NOMO-1 treated with DMSO at 0.1 percent for 48 hours (cell line): Measurements from ENCODE around the gene SLX9.
"Not testable (repeated sequence)": the region's sequence is repeated elsewhere in the genome, so short reads cannot be mapped to it uniquely, and the experiment has no call there.

Experiments used
- DNase-seq: peaks from one replicate; lab custom pipeline; 2025; ENCODE audit not compliant: unreplicated experiment; lab: John Stamatoyannopoulos, UW

Gene SLX9

DNA sequence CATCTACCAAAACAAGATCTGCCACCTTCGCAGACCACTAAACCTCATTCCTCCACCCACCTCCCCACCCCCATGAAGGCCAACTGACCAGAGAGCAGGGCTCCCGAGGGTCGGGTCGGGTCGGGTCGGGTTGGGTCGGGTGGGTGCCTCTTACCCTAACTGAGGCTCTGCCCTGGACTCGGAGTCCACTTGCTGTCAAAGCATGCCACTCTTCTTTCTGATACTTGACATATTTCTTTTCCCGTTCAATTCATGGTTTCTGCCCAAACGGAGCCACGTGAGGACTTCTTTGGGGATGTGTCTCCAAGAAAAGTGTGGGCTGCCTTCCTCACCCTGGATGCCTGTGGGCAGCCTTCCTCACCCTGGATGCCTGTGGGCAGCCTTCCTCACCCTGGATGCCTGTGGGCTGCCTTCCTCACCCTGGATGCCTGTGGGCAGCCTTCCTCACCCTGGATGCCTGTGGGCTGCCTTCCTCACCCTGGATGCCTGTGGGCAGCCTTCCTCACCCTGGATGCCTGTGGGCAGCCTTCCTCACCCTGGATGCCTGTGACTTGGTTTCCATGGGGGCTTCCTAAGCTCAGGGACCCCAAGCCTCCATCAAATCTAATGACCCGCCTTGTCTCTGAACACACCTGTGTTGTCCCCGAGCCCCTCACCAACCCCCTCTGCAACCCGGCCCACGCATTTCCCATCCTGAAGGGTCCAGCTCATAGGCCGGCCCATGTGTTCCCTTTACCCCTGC lies 11.2 kb upstream of the SLX9 start:
- not testable (repeated sequence) for DNase-seq

DNA sequence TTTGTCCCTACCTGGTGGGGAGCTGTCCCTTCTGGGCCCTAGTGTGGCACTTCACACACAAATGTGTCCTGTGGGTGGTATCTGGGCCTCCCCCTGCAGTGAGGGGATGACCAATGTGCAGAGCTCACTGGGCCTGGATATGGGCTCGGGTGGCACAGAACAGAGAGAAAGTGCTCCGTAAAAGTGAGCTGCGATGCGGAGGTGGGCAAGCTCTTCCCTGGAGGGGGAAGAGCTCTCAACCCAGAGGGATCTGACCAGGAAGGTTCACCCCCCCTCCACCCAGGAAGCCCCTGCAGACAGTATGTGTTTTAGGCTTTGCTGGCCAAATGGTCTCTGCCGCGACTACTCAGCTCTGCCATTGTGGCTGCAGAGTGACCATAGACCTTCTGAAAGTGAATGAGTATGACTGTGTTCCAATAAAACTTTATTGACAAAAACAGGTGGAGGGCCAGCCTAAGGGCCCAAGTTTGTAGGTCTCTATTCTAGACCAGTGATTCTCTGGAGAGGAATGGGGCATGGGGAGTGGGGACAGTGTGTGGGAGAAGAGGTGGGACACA lies 10.5 kb upstream of the SLX9 start:
- DNase-seq = no peak

DNA sequence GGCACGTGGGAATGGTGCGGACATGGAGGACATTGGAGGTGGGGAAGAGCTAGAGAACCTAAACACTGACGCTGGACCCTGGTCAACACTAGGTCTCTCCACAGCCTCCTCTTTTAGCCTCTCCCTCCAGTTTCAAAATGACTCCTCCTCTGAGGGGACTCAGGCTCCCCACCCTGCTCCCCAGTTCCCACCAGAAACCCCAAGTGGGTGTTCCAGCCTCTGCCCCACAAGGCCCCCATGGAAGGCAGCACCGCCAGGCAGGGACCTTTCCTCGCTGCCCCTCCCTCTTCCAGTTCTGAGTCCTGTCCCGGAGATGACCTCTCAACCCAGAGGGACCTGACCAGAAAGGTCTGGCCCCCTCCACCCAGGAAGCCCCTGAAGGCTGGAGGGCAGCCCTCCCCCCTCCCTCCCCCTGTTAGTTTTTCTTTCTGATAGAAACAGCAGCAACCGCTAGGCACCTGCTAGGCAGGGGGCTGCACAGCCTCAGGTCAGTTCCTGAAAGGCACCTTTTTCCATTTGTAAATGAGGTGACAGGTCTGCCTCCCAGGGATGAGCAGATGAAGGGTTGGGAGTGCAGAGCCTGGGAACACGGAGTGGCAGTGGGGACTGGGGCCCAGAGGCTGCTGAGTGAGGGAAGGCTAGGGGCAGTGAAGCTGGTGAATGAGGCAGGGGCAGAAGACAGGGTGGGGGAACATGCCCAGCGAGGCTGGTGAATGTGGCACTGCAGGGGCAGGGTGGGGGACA lies 9.9 kb upstream of the SLX9 start:
- DNase-seq = no peak

DNA sequence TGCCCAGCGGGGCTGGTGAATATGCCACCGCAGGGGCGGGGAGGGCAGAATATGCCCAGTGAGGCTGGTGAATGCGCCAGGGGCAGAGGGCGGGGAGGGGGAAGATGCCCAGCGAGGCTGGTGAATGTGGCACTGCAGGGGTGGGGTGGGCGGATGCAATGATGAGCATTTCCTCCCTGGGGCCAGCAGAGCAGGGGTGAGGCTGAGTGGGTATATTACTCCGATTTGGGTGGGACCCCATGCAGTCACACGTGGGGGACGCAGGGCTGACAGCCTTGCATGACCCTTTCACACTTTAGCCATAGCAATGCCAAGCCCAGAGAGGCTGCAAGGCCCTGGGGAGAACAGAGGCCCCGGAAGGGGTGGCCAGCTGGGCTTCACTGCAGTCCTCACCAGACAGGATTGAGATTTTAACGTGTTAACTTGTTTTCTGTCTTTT lies 9.3 kb upstream of the SLX9 start:
- DNase-seq = no peak

DNA sequence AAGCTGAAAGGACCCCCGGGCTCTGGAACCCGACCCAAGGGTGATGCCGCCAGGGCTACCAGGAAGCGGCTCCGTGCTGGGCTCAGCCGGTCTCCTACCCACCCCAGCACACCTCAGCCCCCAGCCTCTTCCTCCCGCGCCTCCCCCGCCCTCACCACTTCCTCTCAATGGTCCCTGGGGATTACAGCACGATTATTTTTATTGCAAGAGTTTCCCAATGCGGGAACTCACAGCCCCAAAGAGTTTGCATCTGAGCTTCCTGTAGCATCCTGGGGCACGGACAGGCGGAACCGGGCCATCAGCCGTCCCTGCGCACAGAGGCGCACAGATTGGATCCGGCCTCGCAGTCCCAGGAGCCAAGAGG lies 8.7 kb upstream of the SLX9 start:
- DNase-seq = peak; percentile 33

DNA sequence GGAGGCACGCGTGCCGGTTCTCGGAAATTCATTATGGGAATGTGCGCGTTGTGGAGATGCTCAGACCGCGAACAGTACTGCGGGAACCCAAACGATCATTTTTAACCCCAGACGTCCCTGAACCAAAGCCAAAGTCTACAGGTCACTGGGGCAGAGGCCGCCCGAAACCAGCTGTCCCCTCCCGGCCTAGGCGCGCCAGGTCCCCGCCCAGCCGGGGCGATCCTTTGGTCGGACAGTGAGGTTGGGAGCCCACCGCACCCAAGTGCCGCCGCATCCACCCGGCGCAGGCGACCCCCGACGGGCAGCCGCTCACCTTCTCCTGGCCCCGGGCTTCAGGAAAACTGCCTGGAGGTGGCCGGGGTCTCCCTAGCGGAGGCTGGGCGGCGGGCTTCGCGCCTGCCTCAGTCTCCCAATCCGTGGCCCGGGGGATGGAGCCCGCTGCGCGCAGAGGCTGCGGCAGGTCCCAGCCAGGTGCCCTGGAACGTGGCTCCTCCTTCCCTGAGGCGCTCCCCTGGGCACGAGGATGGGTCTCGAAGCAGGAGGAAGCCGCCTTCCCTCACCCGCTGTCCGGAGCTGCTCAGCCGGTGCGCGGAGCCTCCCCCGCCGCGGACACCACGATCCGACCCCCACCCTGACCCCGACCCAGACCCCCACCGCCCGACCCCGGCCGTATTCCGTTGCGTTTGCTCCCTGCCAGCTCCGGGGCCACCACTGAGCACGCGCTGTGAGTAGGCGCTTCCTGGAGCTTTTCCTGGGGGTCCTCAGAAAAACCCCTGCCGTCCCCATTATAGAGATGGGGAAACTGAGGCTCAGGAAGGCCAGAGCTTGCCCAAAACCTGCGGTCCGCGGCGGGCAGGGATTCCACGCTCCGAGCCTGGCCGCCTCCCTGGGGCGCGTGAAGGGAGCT lies 8.1 kb upstream of the SLX9 start:
- DNase-seq = no peak

DNA sequence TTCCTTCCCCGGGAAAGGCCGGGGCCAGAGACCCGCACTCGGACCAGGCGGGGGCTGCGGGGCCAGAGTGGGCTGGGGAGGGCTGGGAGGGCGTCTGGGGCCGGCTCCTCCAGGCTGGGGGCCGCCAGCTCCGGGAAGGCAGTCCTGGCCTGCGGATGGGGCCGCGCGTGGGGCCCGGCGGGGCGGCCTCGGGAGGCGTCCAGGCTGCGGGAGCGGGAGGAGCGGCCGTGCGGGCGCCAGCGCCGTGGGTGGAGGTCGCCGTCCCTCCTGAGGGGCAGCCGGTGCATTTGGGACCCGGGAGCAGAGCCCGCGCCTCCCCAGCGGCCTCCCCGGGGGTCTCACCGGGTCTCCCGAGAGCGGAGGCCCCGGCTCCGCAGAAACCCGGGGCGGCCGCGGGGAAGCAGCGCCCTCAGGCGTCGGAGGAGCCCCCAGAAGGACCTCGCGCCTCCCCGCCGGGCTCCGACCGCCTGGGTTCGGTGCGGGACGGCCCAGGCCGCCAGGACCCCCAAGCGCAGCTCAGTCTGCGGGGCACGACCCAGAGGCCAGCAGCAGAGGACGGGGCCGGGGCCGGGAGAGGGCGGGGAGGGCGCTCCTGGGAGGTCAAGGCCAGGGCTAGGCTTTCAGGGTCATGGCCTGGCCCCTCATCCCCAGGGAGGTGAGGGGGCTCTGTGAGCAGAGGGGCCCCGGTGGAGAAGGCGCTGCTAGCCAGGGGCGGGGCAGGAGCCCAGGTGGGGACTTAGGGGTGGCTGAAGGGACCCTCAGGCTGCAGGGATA lies 7.2 kb upstream of the SLX9 start:
- peak; percentile 25 for DNase-seq

DNA sequence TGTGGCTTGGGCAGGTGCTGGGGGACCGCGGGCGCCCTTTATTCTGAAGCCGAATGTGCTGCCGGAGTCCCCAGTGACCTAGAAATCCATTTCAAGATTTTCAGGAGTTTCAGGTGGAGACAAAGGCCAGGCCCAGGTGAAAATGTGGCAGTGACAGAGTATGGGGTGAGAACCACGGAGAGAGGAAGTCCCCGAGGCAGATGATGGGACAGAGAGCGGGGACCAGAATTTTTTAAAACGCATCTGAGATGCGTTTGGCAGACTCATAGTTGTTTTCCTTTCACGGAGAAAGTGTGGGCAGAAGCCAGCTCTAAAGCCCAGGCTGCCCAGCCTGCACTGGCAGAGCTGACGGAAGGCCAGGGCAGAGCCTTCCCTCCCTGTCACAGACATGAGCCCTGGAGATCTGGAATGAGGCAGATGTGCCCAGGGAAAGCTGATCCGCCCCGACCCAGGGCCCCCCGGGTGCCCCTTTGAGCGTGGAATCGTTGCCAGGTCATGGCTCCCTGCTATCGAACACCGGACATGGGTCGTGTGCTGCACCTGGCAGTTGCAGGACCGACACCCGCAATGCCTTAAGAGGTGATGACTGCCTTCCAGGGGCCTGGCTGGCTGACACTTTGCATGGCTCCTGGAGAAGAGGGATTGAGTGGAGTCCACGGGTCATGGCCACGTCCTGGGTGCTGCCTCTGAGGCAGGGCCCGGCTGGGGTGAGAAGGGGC lies 6.5 kb upstream of the SLX9 start:
- DNase-seq = no peak

DNA sequence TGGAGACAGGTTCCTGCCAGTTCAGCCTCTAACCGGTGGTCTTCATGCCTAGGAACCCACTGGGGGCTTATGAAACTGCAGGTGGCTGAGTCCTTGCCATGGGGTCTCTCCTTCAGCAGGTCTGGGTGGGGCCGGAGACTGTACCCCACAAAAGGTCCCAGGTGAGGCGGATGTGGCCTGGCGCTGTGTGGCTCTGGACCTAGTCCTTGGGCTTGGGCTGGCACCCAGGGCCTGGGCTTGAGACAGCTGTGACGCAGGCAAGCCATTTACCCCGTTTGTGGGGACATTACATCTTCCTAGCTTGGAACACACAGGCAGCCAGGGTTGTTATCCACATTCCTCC lies 5.9 kb upstream of the SLX9 start:
- DNase-seq = no peak

DNA sequence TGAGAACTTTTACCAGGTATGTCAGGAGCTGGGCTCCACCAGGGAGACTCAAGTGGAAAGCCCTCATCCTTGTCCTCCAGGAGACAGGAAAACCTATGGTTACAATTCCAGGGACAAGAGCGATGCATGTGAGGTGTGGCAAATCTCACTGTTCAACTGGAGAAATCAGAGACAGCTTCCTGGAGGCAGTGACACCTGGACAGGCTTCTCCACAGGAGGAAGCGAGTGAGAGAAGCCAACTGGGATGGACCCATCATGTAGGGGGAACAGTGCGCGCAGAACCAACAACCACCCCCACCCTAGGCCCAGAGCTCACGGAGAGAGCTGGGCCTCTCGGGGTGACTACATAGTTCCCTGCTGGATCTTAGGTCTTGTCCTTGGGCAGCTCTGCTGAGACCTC lies 5.6 kb upstream of the SLX9 start:
- no peak for DNase-seq

DNA sequence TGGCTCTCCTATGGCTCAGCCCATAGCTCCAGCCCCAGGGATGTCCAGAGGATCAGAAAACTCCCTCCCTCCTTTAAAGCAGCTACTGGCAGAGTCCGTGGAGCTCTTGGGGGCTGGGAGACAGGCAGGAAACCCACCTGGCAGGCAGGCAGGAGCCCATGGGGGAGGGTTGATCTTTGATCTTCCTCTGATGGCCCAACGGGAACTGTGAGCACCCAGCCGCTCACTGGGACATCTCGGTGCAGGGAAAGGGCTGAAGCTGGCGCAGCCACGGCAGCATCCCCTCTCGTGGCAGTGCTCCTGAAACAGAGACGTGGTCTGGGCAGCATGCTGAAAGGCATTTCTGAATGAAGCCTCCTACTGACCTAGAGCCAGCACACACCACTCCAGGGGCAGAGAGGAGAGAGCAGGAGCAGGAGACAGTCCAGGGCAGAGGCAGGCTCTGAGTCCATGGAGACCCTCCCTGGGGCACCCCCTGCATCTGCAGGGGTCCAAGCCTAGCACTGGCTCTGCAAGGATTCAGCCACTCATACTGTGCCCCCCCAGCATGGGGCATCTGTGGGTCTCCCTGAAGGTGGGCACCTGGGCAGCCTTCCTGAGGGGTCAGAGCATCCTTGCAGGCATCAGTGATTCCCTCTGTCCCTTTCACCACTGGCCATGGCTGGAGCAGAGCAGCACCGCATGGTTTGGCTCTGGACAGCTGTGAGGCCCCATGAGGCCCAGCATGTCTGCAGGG lies 4.9 kb upstream of the SLX9 start:
- no peak for DNase-seq

DNA sequence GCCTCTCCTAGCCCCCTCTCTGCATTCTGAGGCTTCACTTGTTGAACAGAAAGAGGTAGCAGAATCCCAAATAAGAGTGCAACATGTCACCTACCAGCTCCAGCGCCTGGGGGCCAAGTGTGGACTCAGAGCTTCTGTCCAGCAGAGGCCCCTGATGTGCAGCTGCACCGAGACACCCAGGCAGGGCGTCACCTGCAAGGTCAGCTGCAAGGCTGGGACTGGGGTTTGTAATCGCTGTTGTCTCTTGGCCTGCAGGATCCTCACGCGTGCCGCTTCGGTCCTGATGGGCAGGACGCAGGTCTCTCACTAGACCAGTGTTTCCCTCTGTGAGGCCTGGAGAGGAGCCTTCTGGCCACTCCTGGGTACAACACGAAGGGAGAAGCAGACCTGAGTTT lies 4.3 kb upstream of the SLX9 start:
- no peak for DNase-seq

DNA sequence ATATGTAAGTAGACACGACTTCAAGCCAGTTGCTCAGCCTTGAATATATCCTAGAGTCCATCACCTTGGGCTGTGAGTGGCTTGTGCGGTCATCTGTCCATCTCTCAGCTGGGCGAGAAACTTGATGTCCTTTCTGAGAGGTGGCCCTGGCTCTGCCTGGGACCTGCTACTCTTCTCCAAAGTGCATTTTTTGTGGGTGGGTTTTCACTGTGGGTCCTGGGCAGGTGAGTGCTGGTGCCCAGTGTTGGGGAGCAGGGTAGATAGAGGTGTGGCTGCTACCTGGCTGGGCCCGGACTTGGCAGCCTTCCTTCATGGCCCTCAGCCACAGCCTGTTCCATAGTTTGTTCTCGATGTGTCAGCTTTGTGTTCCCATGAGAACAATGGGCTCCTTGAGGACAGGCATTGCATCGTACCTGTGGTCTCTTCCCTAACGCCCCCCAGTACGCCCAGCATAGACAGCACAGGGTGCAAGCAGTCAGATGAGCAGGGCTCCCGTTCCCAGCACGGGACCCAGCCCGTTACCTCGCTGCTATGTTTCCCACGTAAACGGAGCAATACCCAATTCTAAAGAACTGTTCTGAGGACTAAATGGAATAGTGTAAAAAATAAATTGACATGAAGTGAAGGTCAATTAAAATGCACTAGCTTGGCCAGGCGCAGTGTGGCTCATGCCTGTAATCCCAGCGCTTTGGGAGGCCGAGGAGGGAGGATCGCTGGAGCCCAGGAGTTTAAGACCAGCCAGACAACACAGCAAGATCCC lies 877 bp upstream of the SLX9 start:
- DNase-seq = no peak

DNA sequence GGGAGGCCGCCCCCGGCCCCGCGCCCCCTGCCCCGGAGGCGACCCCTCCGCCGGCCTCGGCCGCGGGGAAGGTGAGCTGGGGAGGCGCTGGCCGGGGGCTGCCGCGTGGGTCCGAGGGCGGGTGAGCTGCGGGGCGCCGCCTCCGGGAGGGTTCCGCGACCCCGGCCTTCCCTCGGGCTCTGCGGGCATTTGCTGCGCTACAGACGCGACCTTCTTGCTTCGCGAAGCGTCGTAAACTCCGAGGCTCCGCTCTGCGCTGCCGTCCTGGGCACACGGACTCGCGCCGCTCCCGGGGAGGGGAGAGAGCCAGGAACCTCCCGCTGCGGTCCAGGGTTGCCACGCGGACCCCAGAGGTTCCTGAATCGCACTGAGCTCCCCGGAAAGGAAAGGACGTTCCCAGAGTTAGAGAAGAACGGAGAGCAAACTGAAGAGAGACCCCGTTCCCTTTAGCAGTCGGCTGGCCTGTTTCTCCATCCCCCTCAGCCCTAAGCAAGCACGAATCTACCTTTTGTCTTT lies 345 bp downstream of the SLX9 start:
- no peak for DNase-seq

DNA sequence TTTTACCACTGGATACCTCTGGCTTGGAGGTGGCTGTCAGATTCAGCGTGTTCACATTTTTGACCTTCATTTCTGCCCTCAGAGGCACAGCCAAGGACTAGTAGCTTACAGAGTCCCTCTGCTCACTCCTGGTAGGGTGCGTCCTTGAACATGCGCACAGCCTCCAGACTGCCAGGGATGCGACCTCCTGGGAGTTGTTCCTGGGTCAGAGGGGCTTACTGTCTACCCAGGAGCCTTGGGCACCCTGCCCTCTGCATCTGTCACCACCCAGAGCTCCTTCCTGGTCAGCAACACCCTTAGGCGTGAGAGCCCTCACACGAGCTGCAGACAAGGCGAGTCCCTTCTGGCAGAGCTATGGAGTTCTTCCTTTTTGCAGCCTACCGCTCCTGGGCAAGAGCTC lies 1.7 kb downstream of the SLX9 start:
- DNase-seq = no peak

DNA sequence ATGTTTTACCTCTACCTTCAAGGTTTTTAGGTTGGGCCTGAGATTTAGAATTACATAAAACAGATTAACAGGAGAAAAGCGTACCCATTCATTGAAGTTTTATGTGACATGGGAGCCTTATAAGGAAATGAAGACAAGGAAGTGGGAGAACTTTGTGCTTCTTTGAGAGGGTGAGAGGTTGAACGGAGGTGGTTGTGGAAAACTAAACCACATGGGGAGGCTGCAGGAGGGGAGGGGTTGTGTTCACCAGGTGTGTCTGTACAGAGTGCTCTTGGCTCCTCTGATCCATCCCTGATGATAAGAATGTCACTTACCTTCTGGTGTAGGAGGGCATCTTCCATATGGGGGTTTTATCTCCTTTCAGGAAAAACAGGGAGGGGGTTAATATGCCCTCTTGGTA lies 2.7 kb downstream of the SLX9 start:
- no peak for DNase-seq

DNA sequence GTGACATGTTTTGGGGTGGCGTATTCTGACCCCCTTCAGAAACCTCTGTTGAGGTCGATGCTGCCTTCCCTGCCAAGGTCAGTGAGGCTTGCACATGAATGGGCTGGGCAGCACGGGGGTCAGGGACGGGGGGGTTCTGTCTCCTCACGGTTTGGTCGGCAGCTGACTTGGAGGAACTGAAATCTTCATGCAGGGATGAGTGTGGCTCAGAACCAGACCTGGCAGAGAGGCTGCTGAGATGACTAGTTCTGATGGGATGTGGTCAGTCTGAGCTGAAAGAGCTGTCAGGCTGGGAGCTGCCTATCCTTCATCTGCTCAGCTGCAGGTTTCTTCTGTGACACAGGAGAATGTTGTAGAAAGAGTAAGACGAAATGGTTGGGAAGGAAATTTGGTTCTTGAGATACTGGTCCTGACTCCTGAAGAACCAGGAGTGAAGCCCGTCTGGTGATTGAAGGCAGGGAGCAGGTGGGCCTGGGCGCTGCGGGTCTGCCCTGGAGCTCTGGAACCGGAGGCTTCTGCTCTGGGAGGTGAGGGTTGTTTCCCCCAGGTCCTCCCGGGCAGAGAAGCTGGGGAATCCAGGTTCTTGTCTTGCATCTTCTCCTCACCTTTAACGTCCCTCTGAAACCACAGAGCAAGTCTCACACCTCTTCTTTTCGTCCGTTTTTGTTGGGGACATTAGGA lies 3.3 kb downstream of the SLX9 start:
- no peak for DNase-seq
